ENCODE results near the gene ARL5A. TPM values are rescaled to one million over a fixed set of nuclear protein-coding genes. Genes with fewer than 3 reads are reported as not detected.
"Not testable (repeated sequence)": the region's sequence is repeated elsewhere in the genome, so short reads cannot be mapped to it uniquely, and the experiment has no call there.

The ARL5A gene
- total RNA-seq, 1 donor from 2014 or later, result 56.0 TPM

- DNase-seq (ENCODE audit: extremely low spot score, unreplicated experiment), result no peak
- H3K4me1 Mint-ChIP-seq (ENCODE audit: unreplicated experiment), result no peaks in the 10 kb centered on the region
- no peak overlapping the region for H3K27ac Mint-ChIP-seq
- no peak overlapping the region for H3K4me3 Mint-ChIP-seq
- no peak for TF ChIP-seq CTCF (conservative IDR thresholded peaks at IDR 0.05)
- peaks cover 20% of the 10 kb centered on the region for H3K36me3 Mint-ChIP-seq
- no peaks in the 10 kb centered on the region for H3K9me3 Mint-ChIP-seq
- H3K27me3 Mint-ChIP-seq, result no peaks in the 10 kb centered on the region
Observed at GRCh38 chr2:151805343-151805742, 22.9 kb downstream of the ARL5A start.

- H3K36me3 Mint-ChIP-seq, result peaks cover 23% of the 10 kb centered on the region
- no peaks in the 10 kb centered on the region for H3K9me3 Mint-ChIP-seq
- H3K27me3 Mint-ChIP-seq, result no peaks in the 10 kb centered on the region
- no peak overlapping the region for H3K27ac Mint-ChIP-seq
- DNase-seq (ENCODE audit: extremely low spot score, unreplicated experiment), result no peak
- no peak overlapping the region for H3K4me3 Mint-ChIP-seq
- H3K4me1 Mint-ChIP-seq (ENCODE audit: unreplicated experiment), result no peaks in the 10 kb centered on the region
- TF ChIP-seq CTCF (conservative IDR thresholded peaks at IDR 0.05), result no peak
Observed at GRCh38 chr2:151803811-151804210, 24.4 kb downstream of the ARL5A start.

- Mint-ChIP-seq H3K27me3 (no peaks in the 10 kb centered on the region), H3K27ac (no peak overlapping the region), H3K9me3 (no peaks in the 10 kb centered on the region), H3K4me1 (ENCODE audit: unreplicated experiment) (no peaks in the 10 kb centered on the region), H3K4me3 (no peak overlapping the region), H3K36me3 (peaks cover 23% of the 10 kb centered on the region)
- no peak for DNase-seq (ENCODE audit: extremely low spot score, unreplicated experiment)
- no peak for TF ChIP-seq CTCF (conservative IDR thresholded peaks at IDR 0.05)
Observed at GRCh38 chr2:151802315-151802714, 25.9 kb downstream of the ARL5A start.

- no peaks in the 10 kb centered on the region for H3K9me3 Mint-ChIP-seq
- DNase-seq (ENCODE audit: extremely low spot score, unreplicated experiment), result no peak
- H3K27ac Mint-ChIP-seq, result no peak overlapping the region
- H3K4me1 Mint-ChIP-seq (ENCODE audit: unreplicated experiment), result no peaks in the 10 kb centered on the region
- no peaks in the 10 kb centered on the region for H3K27me3 Mint-ChIP-seq
- no peak for TF ChIP-seq CTCF (conservative IDR thresholded peaks at IDR 0.05)
- H3K36me3 Mint-ChIP-seq, result peaks cover 28% of the 10 kb centered on the region
- no peak overlapping the region for H3K4me3 Mint-ChIP-seq
Observed at GRCh38 chr2:151799886-151800292, 28.3 kb downstream of the ARL5A start.

GRCh38 chr2:151796774-151797173 is 31.4 kb downstream of the ARL5A start:
- TF ChIP-seq CTCF (conservative IDR thresholded peaks at IDR 0.05), result no peak
- DNase-seq (ENCODE audit: extremely low spot score, unreplicated experiment), result no peak
- H3K27ac Mint-ChIP-seq, result no peak overlapping the region
- no peaks in the 10 kb centered on the region for H3K27me3 Mint-ChIP-seq
- H3K4me3 Mint-ChIP-seq, result no peak overlapping the region
- no peaks in the 10 kb centered on the region for H3K9me3 Mint-ChIP-seq
- H3K36me3 Mint-ChIP-seq, result peaks cover 22% of the 10 kb centered on the region
- no peaks in the 10 kb centered on the region for H3K4me1 Mint-ChIP-seq (ENCODE audit: unreplicated experiment)

GRCh38 chr2:151795646-151796240 is 32.5 kb downstream of the ARL5A start:
- Mint-ChIP-seq H3K9me3 (no peaks in the 10 kb centered on the region), H3K27me3 (no peaks in the 10 kb centered on the region)
- TF ChIP-seq CTCF (conservative IDR thresholded peaks at IDR 0.05), result no peak

GRCh38 chr2:151794422-151794821 is 33.8 kb downstream of the ARL5A start:
- DNase-seq (ENCODE audit: extremely low spot score, unreplicated experiment); H3K4me3 Mint-ChIP-seq; H3K9me3 Mint-ChIP-seq; H3K27me3 Mint-ChIP-seq; H3K27ac Mint-ChIP-seq; H3K4me1 Mint-ChIP-seq (ENCODE audit: unreplicated experiment): not testable (repeated sequence)
- peaks cover 25% of the 10 kb centered on the region for H3K36me3 Mint-ChIP-seq

More at GRCh38 chr2:151795646-151796240, 32.5 kb downstream of the ARL5A start:
- Mint-ChIP-seq H3K36me3 (peaks cover 23% of the 10 kb centered on the region), H3K27ac (no peak overlapping the region), H3K4me3 (no peak overlapping the region), H3K4me1 (ENCODE audit: unreplicated experiment) (no peaks in the 10 kb centered on the region)
- no peak for DNase-seq (ENCODE audit: extremely low spot score, unreplicated experiment)
